Naive thymus-derived CD4-positive, alpha-beta T cell (primary cell): Measurements from ENCODE around the gene KRT81. TPM values are rescaled to one million over a fixed set of nuclear protein-coding genes. Genes with fewer than 3 reads are reported as not detected.
"Not testable (repeated sequence)": the region's sequence is repeated elsewhere in the genome, so short reads cannot be mapped to it uniquely, and the experiment has no call there.

Experiments
- ATAC-seq: fragments of 150-1000 bp; cut with Tn5 transposase; 2 replicates; pipeline ENCODE4 v1.10.0; 2021; ENCODE audit warnings: mild to moderate bottlenecking, moderate library complexity
- CTCF ChIA-PET: fragments of 350-600 bp; sonication (Branson Sonifier 250); formaldehyde crosslinking; loops from one replicate; lab custom pipeline; 2021; ENCODE audit warnings: antibody characterized with exemption; lab: Charles Lee
- POLR2A ChIA-PET: fragments of 350-600 bp; sonication (Branson Sonifier 250); formaldehyde crosslinking; loops from one replicate; lab custom pipeline; 2021; ENCODE audit warnings: antibody characterized with exemption, inconsistent platforms; lab: Charles Lee
- DNase-seq, 9 donors: peaks; one replicate each; pipeline versions ENCODE4 v3.0.0 to v3.0.0-alpha.2; 2020 to 2022; ENCODE audit warnings: mixed read lengths in 1 of 9
- H3K27ac ChIP-seq: one replicate; pipeline ENCODE4 v1.7.0; 2013; ENCODE audit warnings: mild to moderate bottlenecking, low read depth, low read length, moderate library complexity
- H3K27me3 ChIP-seq, 2 donors: one replicate each; pipeline ENCODE4 v1.7.0; 2013; ENCODE audit warnings: low read length in 2 of 2, mild to moderate bottlenecking in 2 of 2, moderate library complexity in 2 of 2; ENCODE audit not compliant: control insufficient read depth in 2 of 2, insufficient read depth in 2 of 2
- H3K36me3 ChIP-seq, 3 experiments: 1 replicate in 2 of 3; 2 replicates in 1 of 3; pipeline ENCODE4 v1.7.0; 2013; ENCODE audit warnings: low read length in 3 of 3, mild to moderate bottlenecking in 3 of 3, moderate library complexity in 1 of 3; ENCODE audit not compliant: insufficient read depth in 3 of 3, control insufficient read depth in 2 of 3
- H3K4me1 ChIP-seq, 2 donors: one replicate each; pipeline ENCODE4 v1.7.0; 2013; ENCODE audit warnings: low read length in 2 of 2, mild to moderate bottlenecking in 2 of 2, moderate library complexity in 1 of 2; ENCODE audit not compliant: control insufficient read depth in 2 of 2, insufficient read depth in 2 of 2
- H3K4me3 ChIP-seq: 2 replicates; pipeline ENCODE4 v1.7.0; 2013; ENCODE audit warnings: mild to moderate bottlenecking, low read length
- H3K9me3 ChIP-seq, 3 experiments: 1 replicate in 2 of 3; 2 replicates in 1 of 3; pipeline ENCODE4 v1.7.0; 2013; ENCODE audit warnings: low read length in 3 of 3; ENCODE audit not compliant: control insufficient read depth in 2 of 3
- H3K27ac Mint-ChIP-seq, 9 donors: one replicate each; pipeline ENCODE4 v1.8.0; 2020 to 2022; ENCODE audit warnings: mixed read lengths in 9 of 9, mild to moderate bottlenecking in 8 of 9, moderate library complexity in 5 of 9, inconsistent platforms in 2 of 9
- H3K27me3 Mint-ChIP-seq, 5 donors: one replicate each; pipeline ENCODE4 v1.8.0; 2021 to 2022; ENCODE audit warnings: mixed read lengths in 5 of 5, mild to moderate bottlenecking in 1 of 5
- H3K36me3 Mint-ChIP-seq, 5 donors: one replicate each; pipeline ENCODE4 v1.8.0; 2020 to 2022; ENCODE audit warnings: mixed read lengths in 5 of 5, mild to moderate bottlenecking in 3 of 5, inconsistent platforms in 1 of 5
- H3K4me1 Mint-ChIP-seq, 7 donors: one replicate each; pipeline ENCODE4 v1.8.0; 2020 to 2022; ENCODE audit warnings: mixed read lengths in 7 of 7, mild to moderate bottlenecking in 3 of 7, inconsistent platforms in 1 of 7
- H3K4me3 Mint-ChIP-seq, 10 donors: one replicate each; pipeline ENCODE4 v1.8.0; 2020 to 2022; ENCODE audit warnings: mild to moderate bottlenecking in 10 of 10, mixed read lengths in 10 of 10, moderate library complexity in 6 of 10, inconsistent platforms in 2 of 10
- H3K9me3 Mint-ChIP-seq, 11 donors: one replicate each; pipeline ENCODE4 v1.8.0; 2020 to 2022; ENCODE audit warnings: mixed read lengths in 11 of 11, mild to moderate bottlenecking in 4 of 11, inconsistent platforms in 1 of 11, moderate library complexity in 1 of 11
- intact Hi-C, 2 donors: fragments of 100-400 bp; cut with micrococcal nuclease; formaldehyde crosslinking; loops; one replicate each; pipeline ENCODE4 v1.15.1; 2023
- polyA plus RNA-seq, 2 donors: library from polyadenylated mRNA; unstranded; fragments of 300-500 nt; fragmentation: Illumina TruSeq; gene quantifications; one replicate each; pipeline ENCODE4 v1.2.3, GENCODE V29; 2021
- total RNA-seq, 6 experiments: library from RNA in 5 of 6; stranded (reverse) in 5 of 6; gene quantifications; 1 replicate in 5 of 6; 2 replicates in 1 of 6; pipeline ENCODE4 v1.2.3 and lab custom pipeline; 2021 to 2026

The KRT81 gene
- total and polyA plus RNA-seq, 7 experiments from 2014 or later, result 0.15 to 0.21 TPM; not detected in 5

GRCh38 chr12:52302242-52302914, 11.0 kb upstream of the KRT81 start:
- peaks cover 0 to 20% (median 12%) of the 10 kb centered on the region in 7 donors for H3K4me1 Mint-ChIP-seq
- peaks cover 12 to 38% (median 17%) of the 10 kb centered on the region in 5 donors for H3K27me3 Mint-ChIP-seq

DNA sequence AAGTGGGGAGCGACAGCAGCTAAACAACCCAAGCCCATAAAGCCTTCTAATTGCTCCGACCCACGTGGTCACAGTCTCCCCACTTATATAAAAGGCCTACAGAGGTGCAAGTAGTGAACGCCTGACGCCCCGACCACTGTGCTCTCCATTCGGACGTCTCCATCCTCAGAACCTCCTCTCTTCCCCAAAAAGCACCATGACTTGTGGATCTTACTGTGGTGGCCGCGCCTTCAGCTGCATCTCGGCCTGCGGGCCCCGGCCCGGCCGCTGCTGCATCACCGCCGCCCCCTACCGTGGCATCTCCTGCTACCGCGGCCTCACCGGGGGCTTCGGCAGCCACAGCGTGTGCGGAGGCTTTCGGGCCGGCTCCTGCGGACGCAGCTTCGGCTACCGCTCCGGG, 10.4 kb upstream of the KRT81 start:
- CTCF ChIA-PET, H3K27ac Mint-ChIP-seq, POLR2A ChIA-PET, DNase-seq, intact Hi-C loops, H3K27me3 ChIP-seq, ATAC-seq, H3K9me3 ChIP-seq, H3K4me1 ChIP-seq, H3K4me3 Mint-ChIP-seq, H3K4me3 ChIP-seq, H3K9me3 Mint-ChIP-seq, H3K36me3 Mint-ChIP-seq, H3K27ac ChIP-seq, H3K36me3 ChIP-seq: not testable (repeated sequence)
- H3K4me1 Mint-ChIP-seq, result peaks cover 0 to 20% (median 12%) of the 10 kb centered on the region in 7 donors
- peaks cover 10 to 38% (median 15%) of the 10 kb centered on the region in 5 donors for H3K27me3 Mint-ChIP-seq

More at GRCh38 chr12:52302242-52302914, 11.0 kb upstream of the KRT81 start:
- H3K27ac ChIP-seq, H3K36me3 Mint-ChIP-seq, H3K27ac Mint-ChIP-seq, H3K9me3 ChIP-seq, H3K9me3 Mint-ChIP-seq, CTCF ChIA-PET, H3K4me3 Mint-ChIP-seq, DNase-seq, H3K4me1 ChIP-seq, H3K36me3 ChIP-seq, intact Hi-C loops, H3K27me3 ChIP-seq, POLR2A ChIA-PET, H3K4me3 ChIP-seq, ATAC-seq: not testable (repeated sequence)

DNA sequence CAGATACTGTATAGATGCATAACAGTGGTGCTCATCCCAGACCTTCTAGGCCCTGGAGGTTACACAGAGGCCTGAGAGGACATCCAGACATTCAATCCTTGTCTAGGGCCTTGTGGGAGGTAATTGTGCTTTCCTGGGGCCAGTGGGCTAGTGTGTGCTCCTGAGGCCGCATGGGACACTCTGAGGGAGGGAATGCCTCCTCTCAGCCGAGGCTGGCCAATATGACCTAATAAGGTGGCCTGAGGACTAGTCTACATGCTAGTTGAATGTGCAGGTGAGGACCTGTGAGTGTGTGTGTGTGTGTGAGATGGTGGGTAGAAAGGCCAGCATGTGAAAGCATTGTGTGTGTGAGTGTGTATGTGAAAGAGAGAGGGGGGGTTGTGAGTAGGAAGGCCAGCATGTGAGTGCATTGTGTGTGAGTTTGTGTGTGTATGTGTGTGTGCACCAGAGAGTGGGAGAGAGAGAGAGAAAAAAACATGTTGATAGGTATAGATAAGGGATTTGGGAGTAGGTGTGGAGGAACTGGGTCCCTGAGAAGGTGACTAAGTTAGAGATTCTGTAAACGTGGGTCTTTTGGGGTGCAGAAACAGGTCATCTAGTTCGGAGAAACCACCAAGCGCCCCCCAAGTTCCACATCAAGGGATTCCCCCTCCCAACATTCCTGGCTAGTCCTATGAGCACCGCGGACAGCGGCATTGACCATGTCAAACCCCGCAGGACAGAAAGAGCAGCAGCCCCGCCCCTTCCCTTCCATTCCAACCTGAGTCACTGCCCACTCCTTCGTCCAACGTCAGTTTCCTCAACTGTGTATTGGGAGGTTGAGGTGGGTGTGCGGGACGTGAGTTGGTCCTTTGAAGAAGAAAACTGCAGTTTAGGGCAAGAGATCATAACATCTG, 9.7 kb upstream of the KRT81 start:
- Histone ChIP-seq H3K27ac (no peak overlapping the region), H3K4me1 (no peaks in the 10 kb centered on the region), H3K36me3 (no peaks in the 10 kb centered on the region), H3K4me3 (no peak overlapping the region), H3K9me3 (no peaks in the 10 kb centered on the region), H3K27me3 (no peaks in the 10 kb centered on the region)
- ChIA-PET POLR2A (no interaction called here), CTCF (no interaction called here)
- Mint-ChIP-seq H3K4me1 (peaks cover 0 to 18% (median 12%) of the 10 kb centered on the region in 7 donors), H3K9me3 (no peaks in the 10 kb centered on the region), H3K4me3 (no peak overlapping the region), H3K27ac (no peak overlapping the region), H3K27me3 (peaks cover 7 to 33% (median 9%) of the 10 kb centered on the region in 5 donors), H3K36me3 (no peaks in the 10 kb centered on the region)
- ATAC-seq, result no peak
- peak in 1 of 9 donors; percentile 3 for DNase-seq
- intact Hi-C loops, result no loop called here

DNA sequence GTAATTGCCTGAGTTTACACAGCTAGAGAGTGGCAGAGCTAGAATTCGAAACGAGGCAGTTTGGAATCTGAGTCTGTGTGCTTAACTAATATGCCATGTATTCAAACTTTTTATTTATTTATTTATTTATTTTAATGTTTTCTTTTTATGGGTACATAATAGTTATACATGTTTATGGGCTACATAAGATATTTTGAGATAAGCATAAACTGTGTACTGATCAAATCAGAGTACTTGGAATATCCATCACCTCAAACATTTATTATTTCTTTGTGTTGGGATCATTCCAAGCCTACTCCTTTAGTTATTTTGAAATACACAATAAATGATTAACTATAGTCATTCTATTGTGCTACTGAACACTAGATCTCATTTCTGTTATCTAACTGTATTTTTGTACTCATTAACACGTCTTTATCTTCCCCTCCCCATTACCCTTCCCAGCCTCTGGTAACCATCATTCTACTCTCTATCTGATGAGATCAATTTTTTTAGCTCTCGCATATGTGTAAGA, 7.4 kb upstream of the KRT81 start:
- CTCF ChIA-PET, result no interaction called here
- no peak overlapping the region for H3K4me3 Mint-ChIP-seq

DNA sequence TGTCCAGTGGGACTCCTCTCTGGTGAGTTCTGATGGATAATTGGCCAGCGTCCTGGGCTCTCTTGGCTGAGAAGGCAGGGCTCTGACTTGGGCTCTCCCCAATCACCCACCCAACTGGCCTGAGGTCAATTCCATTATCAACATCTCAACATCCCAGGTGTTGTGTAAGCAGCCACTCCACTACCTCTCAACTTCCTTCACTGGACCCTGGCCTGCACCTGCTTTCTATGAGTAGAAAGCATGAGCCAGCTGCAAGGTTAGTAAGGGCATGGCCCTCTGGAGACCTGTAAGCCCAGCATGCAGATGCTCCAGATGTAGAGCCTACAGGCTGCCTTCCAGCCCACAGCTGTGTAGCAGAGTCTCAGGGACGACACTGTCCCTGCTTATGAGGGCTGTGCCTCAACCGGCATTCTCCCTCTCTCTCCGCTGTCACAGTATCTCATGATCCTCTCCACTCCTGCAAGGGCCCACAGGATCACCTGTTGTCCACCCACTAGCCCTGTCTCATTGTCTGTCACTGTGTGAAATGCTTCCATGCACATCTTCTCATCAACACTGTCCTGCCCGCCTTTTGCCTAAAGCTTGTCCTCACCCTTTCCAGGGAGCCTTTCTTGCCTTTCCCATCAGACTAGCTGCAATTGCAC, 5.4 kb upstream of the KRT81 start:
- H3K27me3 ChIP-seq, result no peaks in the 10 kb centered on the region
- H3K4me1 Mint-ChIP-seq, result peaks cover 0 to 10% (median 0%) of the 10 kb centered on the region in 7 donors
- DNase-seq (no peak), ATAC-seq (no peak)
- no peak overlapping the region for H3K27ac ChIP-seq
- intact Hi-C loops, result no loop called here
- H3K4me3 Mint-ChIP-seq, result no peak overlapping the region
- H3K27ac Mint-ChIP-seq, result no peak overlapping the region
- H3K4me3 ChIP-seq, result no peak overlapping the region
- CTCF ChIA-PET, result no interaction called here
- H3K36me3 ChIP-seq, result no peaks in the 10 kb centered on the region
- H3K27me3 Mint-ChIP-seq, result peaks cover 0 to 56% (median 16%) of the 10 kb centered on the region in 5 donors
- no peaks in the 10 kb centered on the region for H3K9me3 Mint-ChIP-seq
- POLR2A ChIA-PET, result no interaction called here
- no peaks in the 10 kb centered on the region for H3K36me3 Mint-ChIP-seq
- H3K4me1 ChIP-seq, result no peaks in the 10 kb centered on the region
- H3K9me3 ChIP-seq, result no peaks in the 10 kb centered on the region

More for the DNA sequence above, 7.4 kb upstream of the KRT81 start:
- H3K36me3 ChIP-seq, result no peaks in the 10 kb centered on the region
- no peaks in the 10 kb centered on the region for H3K4me1 ChIP-seq
- POLR2A ChIA-PET, result no interaction called here
- Mint-ChIP-seq H3K36me3 (no peaks in the 10 kb centered on the region), H3K27ac (no peak overlapping the region), H3K27me3 (peaks cover 0 to 44% (median 10%) of the 10 kb centered on the region in 5 donors), H3K4me1 (peaks cover 0 to 10% (median 0%) of the 10 kb centered on the region in 7 donors), H3K9me3 (no peaks in the 10 kb centered on the region)
- no peaks in the 10 kb centered on the region for H3K9me3 ChIP-seq
- no peak overlapping the region for H3K4me3 ChIP-seq
- no peak overlapping the region for H3K27ac ChIP-seq
- DNase-seq (no peak), ATAC-seq (no peak)
- intact Hi-C loops, result no loop called here
- no peaks in the 10 kb centered on the region for H3K27me3 ChIP-seq

- CTCF ChIA-PET, result no interaction called here
- H3K9me3 Mint-ChIP-seq, result no peaks in the 10 kb centered on the region
- H3K4me1 Mint-ChIP-seq, result peaks cover 0 to 8% (median 0%) of the 10 kb centered on the region in 7 donors
- H3K27me3 Mint-ChIP-seq, result peaks cover 0 to 61% (median 16%) of the 10 kb centered on the region in 5 donors
- Histone ChIP-seq H3K27ac (no peak overlapping the region), H3K9me3 (no peaks in the 10 kb centered on the region), H3K4me1 (no peaks in the 10 kb centered on the region), H3K36me3 (no peaks in the 10 kb centered on the region), H3K4me3 (no peak overlapping the region), H3K27me3 (no peaks in the 10 kb centered on the region)
- ATAC-seq (peak; percentile 76), DNase-seq (no peak)
- no peak overlapping the region for H3K27ac Mint-ChIP-seq
- intact Hi-C loops, result no loop called here
- no peak overlapping the region for H3K4me3 Mint-ChIP-seq
- no peaks in the 10 kb centered on the region for H3K36me3 Mint-ChIP-seq
- POLR2A ChIA-PET, result no interaction called here
These were observed 4.3 kb upstream of the KRT81 start for GRCh38 chr12:52295663-52296062.
